Measurements from ENCODE around the gene RIN3. TPM values are rescaled to one million over a fixed set of nuclear protein-coding genes. Genes with fewer than 3 reads are reported as not detected.

RIN3 gene
- total and polyA plus RNA-seq, 10 of the 15 experiments (the other 5 are each of a cell fraction or from before 2014, with no cell fraction given), result 0.91 to 23.3 (median 6.3) TPM

- DNase-seq (ENCODE audit: low read depth, low spot score) (no peak), FAIRE-seq (no peak), ATAC-seq (no peak)
- no peak overlapping the region for H3K27ac ChIP-seq (ENCODE audit: control insufficient read depth, insufficient read depth)
- H3K9me3 ChIP-seq (replicated peaks; ENCODE audit: control insufficient read depth, insufficient read depth, low read length), result peaks cover 6% of the 10 kb centered on the region; the same call in 2 of the 3 replicates
- no peak overlapping the region for H3K4me2 ChIP-seq (ENCODE audit: control insufficient read depth, insufficient read depth)
- intact Hi-C loops (cut with micrococcal nuclease; ENCODE audit: unreplicated experiment) (no loop called here), in situ Hi-C loops (cut with MboI) (no loop called here)
- ChIA-PET CTCF (interaction anchor here (1.5 to 3.6 kb wide), 2 partner anchors 7 to 10 kb away, joined by 5 to 29 read pairs; no protein-coding TSS in a partner anchor), POLR2A (no interaction called here), SMC1A (ENCODE audit: uncharacterized antibody, unreplicated experiment) (interaction anchor here (6.7 kb wide), 1 partner anchor 13 kb away, joined by 108 read pairs; no protein-coding TSS in a partner anchor), RAD21 (ENCODE audit: unreplicated experiment) (interaction anchor here (0.9 kb wide), 1 partner anchor 40 kb away, joined by 3 read pairs; no protein-coding TSS in a partner anchor)
- TF ChIP-seq RCOR1 (conservative IDR thresholded peaks at IDR 0.05; ENCODE audit: low read depth, low read length) (no peak), CBX3 (IDR thresholded peaks at IDR 0.05; ENCODE audit: borderline replicate concordance, low read depth) (no peak), HDAC6 (IDR thresholded peaks at IDR 0.05; ENCODE audit: unreplicated experiment) (no peak), MTA2 (IDR thresholded peaks at IDR 0.05; ENCODE audit: low read depth) (no peak), BRCA1 (IDR thresholded peaks at IDR 0.05; ENCODE audit: low read depth, low read length) (no peak), ZNF622 (IDR thresholded peaks at IDR 0.05) (no peak), NR2F1 (conservative IDR thresholded peaks at IDR 0.05) (no peak), WRNIP1 (IDR thresholded peaks at IDR 0.05; ENCODE audit: borderline replicate concordance, low read depth, low read length) (no peak)
- TF ChIP-seq, protein P1, sequence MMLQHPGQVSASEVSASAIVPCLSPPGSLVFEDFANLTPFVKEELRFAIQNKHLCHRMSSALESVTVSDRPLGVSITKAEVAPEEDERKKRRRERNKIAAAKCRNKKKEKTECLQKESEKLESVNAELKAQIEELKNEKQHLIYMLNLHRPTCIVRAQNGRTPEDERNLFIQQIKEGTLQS (IDR thresholded peaks at IDR 0.05; ENCODE audit: borderline replicate concordance, extremely low read depth, low read depth, low read length), result no peak
- H2AFZ ChIP-seq (ENCODE audit: control insufficient read depth, low read depth, low read length), result no peak overlapping the region
- peaks cover 60% of the 10 kb centered on the region for H3K4me1 ChIP-seq (ENCODE audit: control insufficient read depth, insufficient read depth, low read length)
- no peaks in the 10 kb centered on the region for H4K20me1 ChIP-seq (ENCODE audit: control insufficient read depth, insufficient read depth)
- H3K4me3 ChIP-seq, result no peak overlapping the region
- H3K36me3 ChIP-seq (ENCODE audit: control insufficient read depth in 2 of 2, insufficient read depth in 2 of 2, low read length in 1 of 2), result no peaks in the 10 kb centered on the region; a peak in 2 of 4 replicates
- H3K27me3 ChIP-seq (replicated peaks in 1 of 2; ENCODE audit: control insufficient read depth in 2 of 2, insufficient read depth in 2 of 2, low read length in 1 of 2), result no peaks in the 10 kb centered on the region
- BruUV-seq (replicated peaks), result no TSS peak
- 93% methylated on average over 2 of the region's 2 CpGs for WGBS (ENCODE audit: insufficient coverage, insufficient replicate concordance, low lambda C conversion rate, missing lambda C conversion rate)
- H3K9ac ChIP-seq (ENCODE audit: control insufficient read depth, insufficient read depth, low read length), result no peak overlapping the region
- no peaks in the 10 kb centered on the region for H3K79me2 ChIP-seq (ENCODE audit: control insufficient read depth, insufficient read depth, low read length)
Observed at GRCh38 chr14:92579244-92579936, 65.8 kb downstream of the RIN3 start.
